ENCODE results near the gene PISD.
"Not testable (repeated sequence)": the region's sequence is repeated elsewhere in the genome, so short reads cannot be mapped to it uniquely, and the experiment has no call there.

Gene PISD

GRCh38 chr22:31661851-31662667 is at the start of gene PISD:
Gene PISD (minus strand): TSS chr22:31662215. CDS start chr22:31662208, 7 bp downstream.
- peak; percentile 92 for DNase-seq

GRCh38 chr22:31711226-31711625 is 49.2 kb upstream of the PISD start:
- DNase-seq, result not testable (repeated sequence)

- no peak for DNase-seq
Observed at GRCh38 chr22:31707519-31707918, 45.5 kb upstream of the PISD start.

- no peak for DNase-seq
Observed at GRCh38 chr22:31695423-31695822, 33.4 kb upstream of the PISD start.

DNA sequence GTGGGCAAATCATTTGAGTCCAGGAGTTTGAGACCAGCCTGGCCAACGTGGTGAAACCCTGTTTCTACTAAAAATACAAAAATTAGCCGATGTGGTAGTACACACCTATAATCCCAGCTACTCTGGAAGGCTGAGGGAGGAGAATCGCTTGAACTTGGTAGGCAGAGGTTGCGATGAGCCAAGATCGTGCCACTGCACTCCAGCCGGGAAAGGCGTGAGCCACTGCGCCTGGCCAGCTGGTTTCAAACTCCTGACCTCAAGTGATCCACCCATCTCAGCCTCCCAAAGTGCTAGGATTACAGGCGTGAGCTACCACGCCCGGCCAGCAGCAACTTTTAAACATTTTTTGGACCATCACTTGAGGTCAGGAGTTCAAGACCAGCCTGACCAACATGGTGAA is 32.0 kb upstream of the PISD start:
- DNase-seq, result not testable (repeated sequence)

- DNase-seq, result no peak
Observed at GRCh38 chr22:31692186-31692886, 30.3 kb upstream of the PISD start.

- no peak for DNase-seq
Observed at GRCh38 chr22:31691408-31691807, 29.4 kb upstream of the PISD start.

- DNase-seq, result no peak
Observed at GRCh38 chr22:31683181-31684105, 21.4 kb upstream of the PISD start.

DNA sequence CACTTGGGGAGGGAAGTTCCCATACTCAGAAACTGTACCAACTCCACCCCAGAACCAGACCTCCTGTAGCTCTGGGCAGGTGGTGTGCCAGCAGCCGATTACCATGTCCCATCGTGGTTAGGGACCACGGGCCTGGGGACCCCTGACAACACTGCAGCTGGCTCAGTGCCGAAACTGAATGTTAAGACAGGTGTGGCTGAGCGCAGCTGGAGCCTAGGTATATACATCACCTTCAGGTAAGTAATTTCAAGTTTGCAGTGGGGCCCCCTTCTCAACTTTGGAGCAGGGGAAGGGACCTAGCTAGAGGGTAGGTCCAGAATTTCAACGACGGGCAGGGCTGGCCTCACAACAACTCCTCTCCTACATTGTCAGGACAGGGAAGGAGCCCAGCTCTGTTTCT is 20.7 kb upstream of the PISD start:
- DNase-seq, result no peak

- DNase-seq, result no peak
Observed at GRCh38 chr22:31681349-31682345, 19.6 kb upstream of the PISD start.

DNA sequence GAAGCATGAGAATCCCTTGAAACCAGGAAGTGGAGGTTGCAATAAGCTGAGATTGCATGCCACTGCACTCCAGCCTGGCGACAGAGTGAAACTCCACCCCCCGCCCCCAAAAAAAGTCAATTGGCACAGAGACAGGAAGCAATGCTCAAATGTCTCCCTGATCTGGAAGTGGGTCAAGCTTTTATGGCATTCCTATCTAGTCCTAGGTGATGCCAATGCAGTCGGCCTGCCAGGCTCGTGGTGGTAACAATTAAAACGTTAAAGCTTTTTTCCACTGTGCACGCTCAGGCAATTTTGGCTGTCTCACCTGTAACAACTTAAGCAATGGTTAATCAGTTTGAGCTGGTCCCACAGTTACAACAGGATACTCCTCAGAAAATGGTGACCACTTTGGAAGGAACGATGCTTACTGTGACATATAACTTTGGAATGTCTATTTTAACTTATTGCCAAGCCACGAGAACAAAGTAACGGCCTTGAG is 18.9 kb upstream of the PISD start:
- DNase-seq, result no peak

DNA sequence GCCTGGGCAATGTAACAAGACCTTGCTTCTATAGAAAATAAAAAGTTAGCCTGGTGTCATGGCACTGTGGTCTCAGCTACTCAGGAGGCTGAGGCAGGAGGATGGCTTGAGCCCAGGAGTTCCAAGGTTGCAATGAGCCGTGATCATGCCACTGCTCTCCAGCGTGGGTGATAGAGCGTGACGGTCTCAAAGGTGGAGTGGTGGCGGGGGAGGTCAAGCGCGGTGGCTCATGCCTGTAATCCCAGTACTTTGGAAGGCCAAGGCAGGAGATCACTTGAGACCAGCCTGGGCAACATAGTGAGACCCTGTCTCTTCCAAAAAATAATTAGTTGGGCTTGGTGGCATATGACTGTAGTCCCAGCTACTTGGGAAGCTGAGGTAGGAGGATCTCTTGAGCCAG is 16.7 kb upstream of the PISD start:
- no peak for DNase-seq

DNA sequence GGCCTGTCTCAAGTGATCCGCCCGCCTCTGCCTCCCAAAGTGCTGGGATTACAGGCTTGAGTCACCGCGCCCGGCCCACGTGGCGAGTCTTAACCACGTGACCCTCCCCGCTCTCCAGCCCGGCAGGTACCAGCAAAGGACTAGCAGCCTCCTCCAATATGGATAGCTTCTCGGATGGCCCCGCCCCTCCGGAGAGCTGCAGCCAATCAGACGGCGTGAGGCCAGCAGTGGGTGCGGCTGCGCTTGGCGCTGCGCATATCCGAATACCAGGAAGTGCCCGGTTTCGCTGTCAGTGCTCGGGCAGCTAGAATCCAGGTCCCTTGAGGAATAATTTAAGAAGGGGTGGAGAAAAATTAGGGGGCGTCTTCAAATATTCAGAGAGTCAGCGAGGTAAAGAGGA is 14.7 kb upstream of the PISD start:
- DNase-seq, result no peak

- not testable (repeated sequence) for DNase-seq
Observed at GRCh38 chr22:31674219-31674618, 12.2 kb upstream of the PISD start.

DNA sequence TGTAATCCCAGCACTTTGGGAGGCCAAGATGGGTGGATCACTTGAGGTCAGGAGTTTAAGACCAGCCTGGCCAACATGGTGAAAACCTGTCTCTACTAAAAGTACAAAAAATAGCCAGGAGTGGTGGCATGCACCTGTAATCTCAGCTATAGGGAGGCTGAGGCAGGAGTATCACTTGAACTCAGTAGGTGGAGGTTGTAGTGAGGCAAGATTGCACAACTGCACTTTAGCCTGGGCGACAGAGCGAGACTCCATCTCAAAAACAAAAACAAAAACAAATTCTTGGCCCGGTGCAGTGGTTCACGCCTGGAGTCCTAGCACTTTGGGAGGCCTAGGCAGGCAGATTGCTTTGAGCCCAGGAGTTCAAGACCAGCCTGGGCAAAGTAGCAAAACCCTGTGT is 6.8 kb upstream of the PISD start:
- DNase-seq, result not testable (repeated sequence)

DNA sequence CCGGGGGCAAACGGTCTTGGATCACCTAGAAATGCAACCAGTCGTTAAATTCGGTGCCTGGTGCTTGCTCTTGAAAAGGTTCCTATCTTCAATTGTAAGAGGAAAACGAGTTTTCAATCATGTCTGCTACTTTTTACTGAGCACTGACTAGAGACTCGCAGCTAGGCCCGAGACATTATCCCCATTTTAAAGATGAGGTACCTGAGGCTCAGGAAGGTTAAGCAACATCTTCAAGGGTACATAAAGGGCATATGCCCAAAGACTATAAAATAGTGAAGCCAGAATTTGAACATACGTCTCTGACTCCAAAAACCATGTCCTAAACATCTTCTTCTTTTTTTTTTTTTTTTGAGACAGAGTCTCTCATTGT is 638 bp upstream of the PISD start:
- no peak for DNase-seq

GRCh38 chr22:31660860-31661341 is 1.1 kb downstream of the PISD start:
- not testable (repeated sequence) for DNase-seq

GRCh38 chr22:31659246-31659645 is 2.8 kb downstream of the PISD start:
- no peak for DNase-seq

DNA sequence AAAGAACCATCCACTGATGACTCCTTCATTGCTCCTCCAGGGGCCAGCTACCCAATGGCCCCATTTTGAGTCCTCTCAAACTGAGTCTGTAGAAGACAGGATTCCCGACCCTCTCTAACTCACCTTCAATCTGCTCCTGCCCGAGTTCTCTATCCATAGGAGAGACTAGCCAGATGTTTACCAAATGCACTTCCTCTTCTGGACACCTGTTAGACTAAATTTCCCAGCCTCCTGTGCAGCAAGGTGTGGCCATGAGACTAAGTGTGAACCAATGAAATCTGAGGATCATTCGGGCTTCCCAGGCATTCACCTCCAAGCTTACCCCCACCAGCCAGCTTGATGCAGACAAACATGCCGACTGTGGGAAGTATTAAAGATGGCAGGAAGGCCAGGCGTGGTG is 7.6 kb downstream of the PISD start:
- no peak for DNase-seq

DNA sequence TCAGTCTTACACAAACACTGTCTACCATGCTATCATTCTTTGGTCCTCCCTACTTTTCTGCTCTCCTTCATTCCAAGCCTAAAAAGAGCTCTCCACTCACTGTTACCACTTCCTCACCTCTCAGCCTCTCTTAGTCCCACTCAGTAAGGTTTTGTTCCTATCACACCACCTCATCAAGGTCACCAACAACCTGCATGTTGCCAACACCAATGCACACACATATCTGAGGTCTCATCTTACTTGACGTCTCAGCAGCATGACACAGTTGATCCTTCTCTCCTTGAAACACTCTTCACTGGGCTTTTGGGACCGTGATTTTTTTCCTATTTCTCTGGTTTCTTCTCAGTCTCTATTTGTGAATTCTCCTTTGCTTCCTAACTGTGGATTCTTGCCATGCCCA is 8.1 kb downstream of the PISD start:
- no peak for DNase-seq

- DNase-seq, result no peak
Observed at GRCh38 chr22:31652911-31653684, 8.9 kb downstream of the PISD start.

Measured in NCI-H1694 (cell line).